LNCAP (cell line): ENCODE measurements around the gene KNDC1.

Experiments used
- CTCF ChIP-seq: fragments of 450-650 bp; IDR thresholded peaks from 2 replicates; pipeline ENCODE4 v1.5.1; 2017; ENCODE audit warnings: mild to moderate bottlenecking

KNDC1 gene

GRCh38 chr10:133142523-133143199 is 17.4 kb upstream of the KNDC1 start:
- TF ChIP-seq CTCF, result no peak

- no peak for TF ChIP-seq CTCF
Measured at GRCh38 chr10:133143200-133143533, 16.9 kb upstream of the KNDC1 start.

GRCh38 chr10:133143546-133143945 is 16.5 kb upstream of the KNDC1 start:
- TF ChIP-seq CTCF, result no peak

GRCh38 chr10:133144771-133145170 is 15.2 kb upstream of the KNDC1 start:
- TF ChIP-seq CTCF, result no peak

GRCh38 chr10:133150226-133150625 is 9.8 kb upstream of the KNDC1 start:
- TF ChIP-seq CTCF, result no peak

- no peak for TF ChIP-seq CTCF
Measured at GRCh38 chr10:133150656-133151055, 9.4 kb upstream of the KNDC1 start.

- TF ChIP-seq CTCF, result no peak
Measured at GRCh38 chr10:133151543-133151972, 8.5 kb upstream of the KNDC1 start.

- TF ChIP-seq CTCF, result no peak
Measured at GRCh38 chr10:133154411-133154810, 5.6 kb upstream of the KNDC1 start.
